ENCODE data around the gene TPRX2.
"Not testable (repeated sequence)": the region's sequence is repeated elsewhere in the genome, so short reads cannot be mapped to it uniquely, and the experiment has no call there.

Gene TPRX2, protein sequence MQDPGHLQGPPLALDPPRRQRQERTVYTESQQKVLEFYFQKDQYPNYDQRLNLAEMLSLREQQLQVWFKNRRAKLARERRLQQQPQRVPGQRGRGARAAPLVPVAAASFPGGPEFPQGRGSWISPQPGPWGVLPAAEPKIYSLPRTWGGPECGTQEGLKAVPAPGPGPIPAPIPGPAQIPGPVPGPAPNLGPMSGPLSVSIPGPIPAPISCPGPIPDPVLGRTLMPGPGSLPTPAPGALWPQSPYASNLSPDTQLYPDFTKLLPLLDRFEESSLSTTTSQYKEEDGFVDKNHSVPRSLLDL

DNA sequence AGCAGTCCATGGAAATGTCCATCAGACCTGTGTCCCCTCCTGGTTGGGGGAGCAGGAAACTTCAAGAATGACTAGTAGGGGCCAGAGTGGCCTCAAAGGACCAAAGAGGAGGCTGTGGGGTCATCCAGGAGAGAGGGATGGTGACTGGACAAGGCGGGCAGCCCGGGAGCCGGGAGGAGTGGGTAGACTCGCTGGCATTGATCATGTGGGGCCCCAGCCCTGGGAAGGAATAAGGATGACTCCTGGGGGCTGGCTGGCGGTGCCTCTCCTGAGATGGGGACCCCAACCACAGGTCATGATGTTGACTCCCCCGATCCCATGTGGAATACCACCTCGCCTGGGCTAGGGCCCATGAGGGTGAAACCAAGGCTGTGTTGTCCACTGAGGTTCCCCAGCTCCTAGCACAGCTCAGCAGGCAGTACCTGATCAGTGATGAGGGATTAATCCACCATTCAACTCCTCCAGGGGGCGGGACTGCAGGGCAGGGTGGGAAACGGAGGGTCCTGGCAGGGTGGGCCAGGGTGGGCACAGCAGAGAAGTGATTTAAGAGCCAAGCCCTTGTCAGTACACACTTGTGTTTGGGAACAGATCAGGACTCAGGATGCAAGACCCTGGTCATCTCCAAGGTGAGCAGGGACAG lies at the start of gene TPRX2:
TSS of gene TPRX2 (plus strand) at position 590 of the 640 bp plus-strand sequence. CDS start at position 602, 12 bp downstream.
- DNase-seq: not testable (repeated sequence)

DNA sequence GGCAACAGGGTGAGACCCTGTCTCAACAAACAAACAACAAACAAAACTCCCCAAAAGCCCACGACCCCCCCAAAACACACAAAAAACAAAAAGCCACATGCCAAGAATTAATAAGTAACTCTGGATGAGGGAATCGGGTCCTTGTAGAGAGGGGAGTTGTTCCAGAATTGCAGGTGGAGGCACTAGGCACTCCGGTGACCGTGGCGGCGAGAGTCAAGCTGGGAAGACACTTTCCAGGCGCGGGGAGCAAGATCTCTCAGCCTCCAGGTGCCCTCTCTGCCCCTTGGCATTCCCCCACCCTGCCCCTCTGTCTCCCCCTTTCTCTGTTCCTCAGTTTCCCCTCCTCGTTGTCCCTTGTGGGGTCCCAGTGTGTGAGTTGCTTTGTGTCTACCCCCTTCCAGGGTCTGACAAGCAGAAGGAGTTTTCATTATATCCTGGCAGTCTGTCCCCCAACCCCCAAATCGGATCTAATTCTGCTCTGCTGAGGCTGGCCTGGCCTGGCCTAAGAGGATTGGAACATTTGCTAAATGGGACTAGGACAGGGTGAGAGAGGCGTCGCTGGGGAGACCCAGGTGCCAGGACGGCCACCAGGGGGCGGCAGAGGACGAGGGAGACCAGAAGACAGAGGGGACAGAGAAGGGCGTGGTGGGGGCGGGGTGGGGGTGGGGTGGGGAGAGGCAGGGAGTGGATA lies 45.6 kb upstream of the TPRX2 start:
- peak; percentile 44 to 77 (median 64) for DNase-seq

DNA sequence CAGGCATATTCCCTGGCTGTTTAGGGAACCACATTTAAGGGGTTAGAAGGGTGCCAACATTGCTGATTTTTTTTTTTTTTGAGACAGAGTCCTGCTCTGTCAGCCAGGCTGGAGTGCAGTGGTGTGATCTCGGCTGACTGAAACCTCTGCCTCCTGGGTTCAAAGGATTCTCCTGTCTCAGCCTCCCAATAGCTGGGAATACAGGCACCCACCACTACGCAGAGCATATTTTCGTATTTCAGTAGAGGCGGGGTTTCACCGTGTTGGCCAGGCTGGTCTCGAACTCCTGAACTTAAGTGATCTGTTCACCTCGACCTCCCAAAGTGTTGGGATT lies 45.1 kb upstream of the TPRX2 start:
- DNase-seq: no peak

DNA sequence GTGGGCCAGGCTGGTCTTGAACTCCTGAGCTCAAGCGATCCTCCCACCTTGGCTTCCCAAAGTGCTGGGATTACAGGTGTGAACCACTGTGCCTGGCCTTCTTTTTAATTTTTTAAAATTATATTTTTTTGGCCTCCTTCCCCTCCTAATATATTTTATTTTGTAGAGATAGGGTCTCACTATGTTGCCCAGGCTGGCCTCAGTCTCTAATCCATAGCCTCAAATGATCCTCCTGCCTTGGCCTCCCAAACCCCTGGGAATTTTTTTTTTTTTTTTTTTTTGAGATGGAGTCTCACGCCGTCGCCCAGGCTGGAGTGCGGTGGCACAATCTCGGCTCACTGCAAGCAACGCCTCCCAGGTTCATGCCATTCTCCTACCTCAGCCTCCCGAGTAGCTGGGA lies 42.8 kb upstream of the TPRX2 start:
- not testable (repeated sequence) for DNase-seq

DNA sequence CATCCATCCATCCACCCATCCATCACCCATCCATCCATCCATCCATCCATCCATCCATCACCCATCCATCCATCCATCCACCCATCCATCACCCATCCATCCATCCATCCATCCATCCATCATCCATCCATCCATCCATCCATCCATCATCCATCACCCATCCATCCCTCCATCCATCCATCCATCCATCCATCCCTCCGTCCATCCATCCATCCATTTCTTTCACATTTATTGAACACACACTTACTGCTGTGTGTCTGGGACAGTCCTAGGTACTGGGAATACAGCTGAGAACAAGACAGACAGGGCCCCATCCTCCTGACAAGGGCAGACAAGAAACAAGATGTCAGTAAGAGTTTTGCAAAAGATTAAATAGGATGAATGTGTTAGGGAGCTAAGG lies 40.8 kb upstream of the TPRX2 start:
- DNase-seq: not testable (repeated sequence)

DNA sequence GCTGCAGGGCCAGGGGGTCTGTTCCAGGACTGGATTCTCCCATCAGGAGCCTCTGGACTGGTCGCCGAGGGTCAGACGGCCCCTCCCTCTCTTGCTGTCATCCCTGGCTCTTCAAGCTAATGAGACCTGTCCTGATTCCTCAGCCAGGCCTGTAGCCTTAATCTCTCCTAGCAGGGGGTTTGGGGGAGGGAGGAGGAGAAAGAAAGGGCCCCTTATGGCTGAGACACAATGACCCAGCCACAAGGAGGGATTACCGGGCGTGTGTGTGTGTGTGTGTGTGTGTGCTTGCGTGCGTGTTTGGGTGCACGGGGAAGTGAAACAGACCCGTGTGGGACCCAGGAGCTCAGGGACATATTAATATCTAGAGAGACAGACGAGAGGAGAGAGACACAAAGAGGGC lies 39.2 kb upstream of the TPRX2 start:
- DNase-seq: no peak

DNA sequence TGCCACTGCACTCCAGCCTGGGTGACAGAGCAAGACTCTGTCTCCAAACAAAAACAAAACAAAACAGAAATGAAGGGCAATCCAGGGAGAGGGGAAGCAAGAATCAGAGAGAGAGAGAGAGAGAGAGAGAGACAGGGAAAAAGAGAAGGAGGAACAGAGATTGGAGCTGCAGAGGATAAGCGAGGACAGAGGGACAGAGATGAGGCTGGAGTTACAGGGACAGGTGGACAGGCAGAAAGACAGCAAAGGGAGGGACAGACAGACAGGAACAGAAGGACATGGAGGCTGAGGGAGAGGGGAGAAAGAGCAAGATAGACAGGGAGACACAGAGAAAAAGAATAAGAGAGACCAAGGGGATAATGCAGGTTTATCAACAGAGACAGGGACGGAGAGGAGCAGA lies 38.6 kb upstream of the TPRX2 start:
- no peak for DNase-seq

DNA sequence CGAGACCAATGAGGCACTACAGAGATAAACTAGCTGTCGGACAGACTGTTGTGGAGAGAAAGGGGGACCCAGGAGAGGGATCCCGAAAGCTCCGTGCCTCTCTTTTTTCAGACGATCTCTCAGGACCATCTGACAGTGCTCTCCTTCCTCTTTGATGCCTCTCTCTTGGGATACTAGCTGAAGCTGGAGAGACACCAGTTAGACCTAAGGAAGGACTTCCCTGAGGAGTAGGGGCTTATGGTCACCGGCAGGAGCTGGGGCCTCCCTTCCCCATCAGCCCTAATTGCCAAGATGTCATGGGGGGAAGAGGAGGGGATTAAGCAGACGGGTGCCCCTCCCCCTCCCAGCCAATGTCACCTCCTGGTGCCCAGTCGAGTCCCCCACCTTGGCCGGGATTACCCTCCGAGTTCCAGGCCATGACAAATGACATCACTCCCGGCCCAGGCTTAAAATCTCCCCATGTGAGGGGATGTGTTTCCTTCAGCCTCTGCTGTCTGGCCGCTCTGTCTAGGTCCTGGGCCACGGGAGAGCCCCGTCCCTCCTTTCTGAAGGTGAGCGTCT lies 37.5 kb upstream of the TPRX2 start, which contains the start of gene CRX:
TSS of gene CRX (plus strand) at position 478 of the 561 bp plus-strand sequence. CDS start 12,507 bp downstream, outside the sequence.
- DNase-seq: no peak

DNA sequence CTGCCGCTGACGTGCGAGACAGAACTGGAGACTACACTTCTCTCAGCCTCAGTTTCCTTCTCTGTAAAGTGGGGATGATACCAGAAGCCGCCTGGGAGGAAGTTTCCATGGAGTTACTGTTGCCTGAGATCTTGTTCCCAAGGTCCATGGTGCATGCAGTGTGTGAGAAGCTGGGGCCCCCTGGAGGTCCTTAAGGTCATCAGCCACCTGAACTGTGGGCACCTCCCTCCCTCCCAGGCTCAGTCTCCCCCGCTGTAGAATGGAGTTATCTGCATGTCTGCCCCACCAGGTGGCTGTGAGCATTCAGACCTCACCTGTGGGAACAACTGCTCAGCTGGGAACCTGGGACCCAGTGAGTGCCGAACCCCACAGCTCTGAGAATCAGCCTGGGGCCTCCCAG lies 34.6 kb upstream of the TPRX2 start:
- DNase-seq: no peak

DNA sequence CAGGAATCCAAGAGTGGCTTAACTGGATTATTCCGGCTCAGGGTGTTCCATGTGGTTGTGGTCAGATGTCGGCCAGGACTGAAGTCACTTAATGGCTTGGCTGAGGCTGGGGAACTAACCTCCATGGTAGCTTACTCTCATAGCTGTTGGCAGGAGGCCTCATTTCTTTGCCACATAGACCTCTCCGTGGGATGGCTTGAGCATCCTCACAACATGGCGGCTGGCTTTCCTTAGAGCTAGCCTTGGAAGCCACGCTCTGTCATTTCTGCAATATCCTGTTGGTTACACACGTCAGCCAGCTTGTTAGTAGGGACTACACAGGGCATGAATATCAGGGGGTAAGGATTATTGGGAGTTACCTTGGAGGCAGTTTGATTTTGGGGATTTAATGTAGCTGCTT lies 32.2 kb upstream of the TPRX2 start:
- DNase-seq: no peak

DNA sequence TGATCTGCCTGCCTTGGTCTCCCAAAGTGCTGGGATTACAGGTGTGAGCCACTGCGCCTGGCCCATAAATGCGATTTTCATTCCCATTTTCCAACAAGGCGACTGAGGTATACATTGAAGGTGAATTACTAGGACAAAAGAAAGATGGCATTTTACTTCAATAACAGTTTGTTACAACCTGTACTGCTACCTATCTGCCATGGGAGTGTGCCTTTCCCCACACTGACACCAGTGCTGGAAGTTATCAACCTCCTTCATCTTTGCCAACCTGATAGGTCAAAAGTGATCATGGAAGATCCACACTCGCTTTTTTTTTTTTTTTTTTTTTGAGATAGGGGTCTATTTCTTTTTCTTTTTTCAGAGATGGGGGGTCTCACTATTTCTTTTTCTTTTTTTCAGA lies 26.3 kb upstream of the TPRX2 start:
- no peak for DNase-seq

DNA sequence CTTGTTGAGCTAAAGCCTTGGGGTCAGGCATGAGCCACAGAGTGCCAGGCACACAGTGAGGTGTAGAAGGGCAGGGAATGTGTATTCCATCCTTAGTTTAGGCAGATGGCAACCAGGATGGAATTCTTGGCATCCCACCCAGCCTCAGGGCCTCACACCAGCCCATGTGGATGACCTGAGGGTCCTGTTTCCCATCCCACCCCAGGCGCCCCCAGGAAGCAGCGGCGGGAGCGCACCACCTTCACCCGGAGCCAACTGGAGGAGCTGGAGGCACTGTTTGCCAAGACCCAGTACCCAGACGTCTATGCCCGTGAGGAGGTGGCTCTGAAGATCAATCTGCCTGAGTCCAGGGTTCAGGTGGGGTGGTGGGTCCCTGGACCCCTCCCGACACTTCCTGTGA lies 23.0 kb upstream of the TPRX2 start:
- DNase-seq: no peak

DNA sequence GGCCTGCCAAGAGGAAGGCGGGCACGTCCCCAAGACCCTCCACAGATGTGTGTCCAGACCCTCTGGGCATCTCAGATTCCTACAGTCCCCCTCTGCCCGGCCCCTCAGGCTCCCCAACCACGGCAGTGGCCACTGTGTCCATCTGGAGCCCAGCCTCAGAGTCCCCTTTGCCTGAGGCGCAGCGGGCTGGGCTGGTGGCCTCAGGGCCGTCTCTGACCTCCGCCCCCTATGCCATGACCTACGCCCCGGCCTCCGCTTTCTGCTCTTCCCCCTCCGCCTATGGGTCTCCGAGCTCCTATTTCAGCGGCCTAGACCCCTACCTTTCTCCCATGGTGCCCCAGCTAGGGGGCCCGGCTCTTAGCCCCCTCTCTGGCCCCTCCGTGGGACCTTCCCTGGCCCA lies 19.6 kb upstream of the TPRX2 start:
- DNase-seq: no peak

DNA sequence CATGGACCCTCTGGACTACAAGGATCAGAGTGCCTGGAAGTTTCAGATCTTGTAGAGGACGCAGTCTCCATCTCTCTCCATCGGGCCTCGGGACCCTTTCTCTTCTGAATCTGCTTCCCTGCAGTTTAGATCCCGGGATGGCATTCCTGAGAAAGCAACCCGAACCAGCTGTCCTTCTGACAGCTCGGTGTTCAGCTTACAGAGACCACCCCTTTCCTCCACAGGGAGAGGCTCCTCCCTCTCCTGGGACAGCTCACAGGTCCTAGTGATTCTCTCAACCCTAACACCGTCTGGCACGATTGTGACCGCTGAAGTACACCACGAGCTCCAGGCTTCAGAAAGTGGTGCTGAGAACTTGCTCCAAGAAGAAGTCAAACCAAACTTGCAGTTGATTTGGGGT lies 19.1 kb upstream of the TPRX2 start:
- DNase-seq: no peak

DNA sequence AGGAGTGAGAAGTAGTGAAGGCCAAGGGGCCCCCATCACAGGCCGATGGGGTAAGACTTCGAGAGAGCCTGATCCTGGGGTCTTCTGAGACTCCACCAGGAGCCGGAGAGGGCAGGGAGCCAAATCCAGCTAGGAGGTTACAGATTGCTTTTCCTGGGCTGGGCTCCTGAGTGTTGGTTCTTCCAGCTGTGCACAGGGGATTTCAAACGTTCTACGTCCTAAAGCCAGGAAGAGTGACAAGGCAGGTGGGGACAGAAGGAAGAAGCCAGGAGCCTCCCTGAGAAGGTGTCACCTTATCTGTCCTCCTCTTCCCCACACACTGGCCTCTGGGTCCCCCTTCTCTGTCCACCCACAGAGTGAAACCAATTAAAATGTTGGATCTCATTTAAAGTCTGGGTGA lies 16.1 kb upstream of the TPRX2 start:
- DNase-seq: no peak

DNA sequence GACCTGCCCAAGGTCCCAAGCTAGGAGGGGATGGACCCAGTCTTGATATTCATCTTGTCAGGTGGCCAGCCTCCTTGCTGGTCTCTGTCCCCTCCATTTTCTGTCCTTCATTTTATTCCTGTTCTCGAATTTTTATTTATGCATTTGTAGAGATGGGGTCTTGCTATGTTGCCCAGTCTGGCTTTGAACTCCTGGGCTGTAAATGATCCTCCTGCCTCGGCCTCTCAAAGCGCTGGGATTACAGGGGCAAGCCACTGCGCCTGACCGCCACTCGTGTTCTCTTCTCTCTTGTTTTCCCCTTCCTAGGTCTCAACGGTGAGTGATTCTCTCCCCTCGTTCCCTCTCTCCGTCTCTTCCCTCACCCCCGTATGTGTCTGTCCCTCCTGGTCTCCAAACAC lies 10.6 kb upstream of the TPRX2 start:
- DNase-seq: no peak

DNA sequence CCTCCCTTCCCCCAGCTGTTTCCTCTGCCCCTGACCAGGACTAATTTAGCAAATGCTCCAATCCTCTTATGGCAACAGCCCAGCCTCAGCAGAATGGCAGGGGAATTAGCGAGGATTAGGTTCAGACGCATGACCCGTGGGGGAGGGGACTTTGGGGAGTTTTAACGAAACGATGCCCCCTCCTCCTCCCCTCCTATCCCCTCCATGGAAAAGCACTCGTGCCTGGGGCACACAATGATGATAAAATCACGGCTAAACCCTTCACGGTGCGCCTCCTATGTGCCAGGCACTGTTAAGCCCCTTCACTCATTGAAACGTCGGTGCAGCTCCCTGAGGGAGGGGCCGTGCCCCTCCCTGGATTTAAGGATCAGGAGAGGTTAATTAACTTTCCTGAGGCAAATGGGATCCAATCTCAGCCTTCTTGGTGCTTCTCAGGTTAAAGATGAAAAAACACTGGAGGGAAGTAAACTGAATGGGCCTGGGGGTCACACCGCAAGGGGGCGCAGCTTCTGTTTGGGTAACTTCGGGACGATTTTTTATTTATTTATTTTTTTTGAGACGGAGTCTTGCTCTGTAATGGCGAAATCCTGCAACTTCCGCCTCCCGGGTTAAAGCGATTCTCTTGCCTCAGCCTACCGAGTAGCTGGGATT lies 10.1 kb upstream of the TPRX2 start:
- peak in 2 of 4 experiments; percentile 4 to 5 for DNase-seq

DNA sequence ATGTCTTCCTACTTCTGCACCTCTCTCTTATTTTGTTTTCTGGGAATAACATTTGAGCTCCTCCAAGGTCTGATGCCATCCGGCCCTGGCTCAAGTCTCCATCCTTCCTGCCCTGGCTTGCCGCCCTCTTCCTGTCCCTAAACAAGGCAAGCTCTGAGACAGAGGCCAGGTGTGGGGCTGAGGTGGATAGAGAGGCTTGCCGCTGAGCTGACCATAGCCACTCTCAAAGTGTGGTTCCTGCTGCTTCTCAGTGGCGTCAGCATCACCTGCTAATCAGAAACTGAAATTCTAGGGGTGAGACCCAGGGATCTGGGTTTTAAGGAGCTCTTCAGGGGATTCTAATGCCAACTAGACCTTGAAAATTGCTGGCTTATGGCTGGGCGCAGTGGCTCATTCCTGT lies 6.0 kb upstream of the TPRX2 start:
- DNase-seq: no peak

DNA sequence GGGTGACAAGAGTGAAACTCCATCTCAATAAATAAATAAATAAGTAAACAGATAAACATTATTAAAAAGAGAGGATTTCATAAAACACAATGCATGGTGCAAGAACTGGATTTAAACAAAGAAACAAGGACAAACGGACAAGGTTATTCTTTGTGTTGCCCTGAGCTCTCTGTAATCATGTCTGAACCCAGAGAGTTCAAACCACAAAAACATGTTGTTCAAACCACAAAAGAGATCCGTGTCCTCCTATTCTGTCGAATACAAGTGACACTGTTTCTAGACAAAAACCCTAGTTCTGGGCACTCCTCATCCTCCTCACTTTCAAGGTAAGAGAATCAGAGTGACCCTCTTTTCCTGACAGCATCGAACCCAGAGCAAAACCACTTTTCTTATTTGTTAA lies 4.6 kb upstream of the TPRX2 start:
- no peak for DNase-seq

DNA sequence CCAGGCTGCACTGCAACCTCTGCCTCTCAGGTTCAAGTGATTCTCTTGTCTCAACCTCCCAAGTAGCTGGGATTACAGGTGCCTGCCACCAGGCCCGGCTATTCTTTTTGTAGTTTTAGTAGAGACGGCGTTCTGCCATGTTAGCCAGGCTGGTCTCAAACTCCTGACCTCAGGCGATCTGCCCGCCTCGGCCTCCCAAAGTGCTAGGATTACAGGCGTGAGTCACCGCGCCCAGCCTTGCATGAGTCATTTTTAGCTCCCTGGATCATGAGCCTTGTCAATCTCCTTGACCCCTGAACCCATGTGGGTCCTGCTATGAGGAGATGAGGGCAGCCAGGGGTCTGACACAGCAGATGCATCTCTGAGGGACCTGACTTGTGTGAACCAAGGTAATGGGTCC lies 804 bp upstream of the TPRX2 start:
- DNase-seq: not testable (repeated sequence)

DNA sequence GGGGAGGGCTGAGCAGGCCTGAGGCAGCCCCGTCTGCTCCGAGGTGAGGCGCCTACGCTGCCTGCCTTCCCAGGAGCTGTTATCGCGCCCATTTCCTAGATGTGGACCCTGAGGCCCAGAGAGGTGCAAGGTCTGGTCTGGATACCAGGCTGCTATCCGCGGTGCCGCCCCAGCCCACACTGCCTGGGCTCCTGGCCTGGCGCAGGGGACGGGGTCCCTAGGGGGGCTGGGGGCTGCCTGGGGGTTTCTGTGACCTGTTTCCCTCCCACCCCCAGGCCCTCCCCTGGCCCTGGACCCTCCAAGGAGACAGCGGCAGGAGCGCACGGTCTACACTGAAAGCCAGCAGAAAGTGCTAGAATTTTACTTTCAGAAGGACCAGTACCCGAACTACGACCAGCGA lies 803 bp downstream of the TPRX2 start:
- not testable (repeated sequence) for DNase-seq

DNA sequence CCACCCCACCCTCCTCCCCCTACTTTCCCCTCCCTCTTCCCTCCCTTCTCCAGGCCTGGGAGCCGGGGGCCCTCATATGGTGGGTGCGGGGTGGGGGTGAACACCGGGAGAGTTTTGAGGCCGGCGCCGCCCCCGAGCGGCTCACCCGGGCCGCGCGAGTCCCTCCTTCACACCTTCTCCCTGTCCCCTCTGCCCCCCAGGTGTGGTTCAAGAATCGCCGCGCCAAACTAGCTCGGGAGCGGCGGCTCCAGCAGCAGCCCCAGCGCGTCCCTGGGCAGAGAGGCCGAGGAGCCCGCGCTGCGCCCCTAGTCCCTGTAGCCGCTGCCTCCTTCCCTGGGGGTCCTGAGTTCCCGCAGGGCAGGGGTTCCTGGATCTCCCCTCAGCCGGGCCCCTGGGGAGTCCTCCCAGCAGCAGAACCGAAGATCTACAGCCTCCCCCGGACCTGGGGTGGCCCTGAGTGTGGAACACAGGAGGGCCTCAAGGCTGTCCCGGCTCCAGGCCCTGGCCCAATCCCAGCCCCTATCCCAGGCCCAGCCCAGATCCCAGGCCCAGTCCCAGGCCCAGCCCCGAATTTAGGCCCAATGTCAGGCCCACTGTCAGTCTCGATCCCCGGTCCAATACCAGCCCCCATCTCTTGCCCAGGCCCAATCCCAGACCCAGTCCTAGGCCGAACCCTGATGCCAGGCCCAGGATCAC lies 1.7 kb downstream of the TPRX2 start:
- DNase-seq: no peak

DNA sequence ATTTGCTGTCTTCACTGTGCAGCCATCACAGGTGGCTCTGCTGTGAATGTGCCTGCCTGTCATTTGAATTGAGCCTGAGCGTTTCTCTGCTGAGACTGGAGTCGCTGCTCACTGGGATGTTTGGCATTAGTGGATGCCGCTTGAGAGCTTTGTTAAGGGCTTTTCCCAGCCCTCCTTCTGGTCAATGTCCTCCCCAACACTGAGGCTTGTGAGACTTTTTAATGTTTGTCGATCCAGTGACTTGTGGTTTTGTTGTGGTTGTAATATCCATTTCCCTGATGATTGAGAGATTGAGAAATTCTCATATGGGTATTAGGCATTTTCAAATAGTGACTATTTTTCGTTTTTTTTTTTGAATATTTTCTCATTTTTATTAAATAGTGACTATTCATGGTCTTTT lies 2.6 kb downstream of the TPRX2 start:
- DNase-seq: no peak

Measured in activated naive CD4-positive, alpha-beta T cell (primary cell).